HG03159 (cell line): ENCODE measurements around the gene KIF1B.
"Not testable (repeated sequence)": the region's sequence is repeated elsewhere in the genome, so short reads cannot be mapped to it uniquely, and the experiment has no call there.

Experiments used
- ATAC-seq: cut with Tn5 transposase; IDR thresholded peaks from one replicate; pipeline ENCODE4 v1.9.1; 2021; ENCODE audit warnings: mild to moderate bottlenecking, moderate library complexity; ENCODE audit not compliant: unreplicated experiment

The KIF1B gene

GRCh38 chr1:10322821-10323220 is 112.5 kb downstream of the KIF1B start:
- no peak for ATAC-seq

- ATAC-seq = no peak
These were observed 114.3 kb downstream of the KIF1B start for GRCh38 chr1:10324627-10325026.

GRCh38 chr1:10325521-10325920 is 115.2 kb downstream of the KIF1B start:
- ATAC-seq = no peak

- no peak for ATAC-seq
These were observed 115.9 kb downstream of the KIF1B start for GRCh38 chr1:10326251-10326650.

GRCh38 chr1:10328180-10328963 is 118.0 kb downstream of the KIF1B start:
- no peak for ATAC-seq

- ATAC-seq = no peak
These were observed 127.1 kb downstream of the KIF1B start for GRCh38 chr1:10337436-10337835.

GRCh38 chr1:10338047-10338446 is 127.7 kb downstream of the KIF1B start:
- ATAC-seq = no peak

GRCh38 chr1:10338611-10339010 is 128.2 kb downstream of the KIF1B start:
- ATAC-seq = no peak

- ATAC-seq = no peak
These were observed 128.7 kb downstream of the KIF1B start for GRCh38 chr1:10339036-10339567.

GRCh38 chr1:10339815-10340214 is 129.4 kb downstream of the KIF1B start:
- no peak for ATAC-seq

GRCh38 chr1:10340930-10341590 is 130.7 kb downstream of the KIF1B start:
- ATAC-seq = no peak

- no peak for ATAC-seq
These were observed 136.7 kb downstream of the KIF1B start for GRCh38 chr1:10347109-10347508.

- ATAC-seq = no peak
These were observed 142.9 kb downstream of the KIF1B start for GRCh38 chr1:10353282-10353681.

- no peak for ATAC-seq
These were observed 143.3 kb downstream of the KIF1B start for GRCh38 chr1:10353693-10354092.

GRCh38 chr1:10360045-10360444 is 149.7 kb downstream of the KIF1B start:
- no peak for ATAC-seq

- no peak for ATAC-seq
These were observed 151.1 kb downstream of the KIF1B start for GRCh38 chr1:10361515-10361914.

- no peak for ATAC-seq
These were observed 157.8 kb downstream of the KIF1B start for GRCh38 chr1:10368194-10368593.

- ATAC-seq = no peak
These were observed 164.1 kb downstream of the KIF1B start for GRCh38 chr1:10374442-10374860.

GRCh38 chr1:10377365-10378029 is 167.1 kb downstream of the KIF1B start:
- ATAC-seq = not testable (repeated sequence)

GRCh38 chr1:10378081-10378841 is 167.9 kb downstream of the KIF1B start:
- ATAC-seq = no peak

GRCh38 chr1:10379101-10379620 is 168.8 kb downstream of the KIF1B start:
- no peak for ATAC-seq
